Stimulated activated effector memory CD8-positive, alpha-beta T cell treated with anti-CD3 and anti-CD28 coated beads, Interleukin-12 subunit alpha, Interleukin-12 subunit beta, amount 100 ng/mL, for 72 hours (primary cell): ENCODE results near the gene SPON1.
"Not testable (repeated sequence)": the region's sequence is repeated elsewhere in the genome, so short reads cannot be mapped to it uniquely, and the experiment has no call there.

ENCODE experiments used
- ATAC-seq: fragments of 150-1000 bp; cut with Tn5 transposase; 2 replicates; pipeline ENCODE4 v1.10.0; 2021
- DNase-seq, 2 donors: peaks; one replicate each; pipeline ENCODE4 v3.0.0; 2021 to 2022; ENCODE audit warnings: low spot score in 2 of 2
- H3K27ac Mint-ChIP-seq: one replicate; pipeline ENCODE4 v1.8.0; 2022; ENCODE audit warnings: mild to moderate bottlenecking, mixed read lengths
- H3K36me3 Mint-ChIP-seq: one replicate; pipeline ENCODE4 v1.8.0; 2022; ENCODE audit warnings: mild to moderate bottlenecking, mixed read lengths
- H3K4me1 Mint-ChIP-seq: one replicate; pipeline ENCODE4 v1.8.0; 2022; ENCODE audit warnings: mixed read lengths
- H3K4me3 Mint-ChIP-seq: one replicate; pipeline ENCODE4 v1.8.0; 2022; ENCODE audit warnings: mild to moderate bottlenecking, mixed read lengths
- H3K9me3 Mint-ChIP-seq: one replicate; pipeline ENCODE4 v1.8.0; 2022; ENCODE audit warnings: mixed read lengths

Gene SPON1

DNA sequence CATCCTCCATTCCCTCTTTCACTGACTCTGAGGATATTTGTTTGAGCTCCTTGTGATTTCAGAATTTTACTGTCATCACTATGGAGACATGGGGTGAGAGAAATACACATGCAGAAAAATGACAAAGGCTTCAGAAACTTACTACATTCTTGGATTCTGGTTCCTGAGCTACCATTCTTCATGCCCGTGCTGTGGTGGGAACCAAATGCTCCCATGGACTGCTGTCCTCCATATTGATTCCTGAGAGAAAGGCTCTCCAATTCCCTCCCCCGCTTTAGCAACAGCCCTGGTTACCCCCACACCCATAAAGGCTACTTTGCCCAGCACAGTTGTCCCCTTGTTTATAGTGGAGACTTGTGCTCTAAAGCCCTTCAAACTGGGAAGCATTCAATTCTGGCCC is 201.1 kb downstream of the SPON1 start:
- DNase-seq: no peak
- Mint-ChIP-seq H3K9me3 (peaks cover 9% of the 10 kb centered on the region), H3K4me3 (no peak overlapping the region), H3K4me1 (no peaks in the 10 kb centered on the region), H3K27ac (no peak overlapping the region), H3K36me3 (no peaks in the 10 kb centered on the region)
- ATAC-seq: no peak

DNA sequence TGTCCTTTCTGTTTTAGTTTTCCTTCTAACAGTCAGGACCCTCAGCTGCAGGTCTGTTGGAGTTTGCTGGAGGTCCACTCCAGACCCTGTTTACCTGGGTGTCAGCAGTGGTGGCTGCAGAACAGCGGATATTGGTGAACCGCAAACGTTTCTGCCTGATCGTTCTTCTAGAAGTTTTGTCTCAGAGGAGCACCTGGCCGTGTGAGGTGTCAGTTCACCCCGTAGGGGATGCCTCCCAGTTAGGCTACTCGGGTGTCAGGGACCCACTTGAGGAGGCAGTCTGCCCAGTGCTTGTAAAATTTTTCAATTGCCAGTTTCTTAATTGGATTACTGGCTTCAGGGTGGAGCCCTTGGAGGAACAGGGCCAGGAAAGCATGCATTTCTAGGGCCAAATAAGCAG is 211.2 kb downstream of the SPON1 start:
- H3K36me3 Mint-ChIP-seq, DNase-seq, ATAC-seq, H3K4me3 Mint-ChIP-seq, H3K4me1 Mint-ChIP-seq, H3K27ac Mint-ChIP-seq, H3K9me3 Mint-ChIP-seq: not testable (repeated sequence)

DNA sequence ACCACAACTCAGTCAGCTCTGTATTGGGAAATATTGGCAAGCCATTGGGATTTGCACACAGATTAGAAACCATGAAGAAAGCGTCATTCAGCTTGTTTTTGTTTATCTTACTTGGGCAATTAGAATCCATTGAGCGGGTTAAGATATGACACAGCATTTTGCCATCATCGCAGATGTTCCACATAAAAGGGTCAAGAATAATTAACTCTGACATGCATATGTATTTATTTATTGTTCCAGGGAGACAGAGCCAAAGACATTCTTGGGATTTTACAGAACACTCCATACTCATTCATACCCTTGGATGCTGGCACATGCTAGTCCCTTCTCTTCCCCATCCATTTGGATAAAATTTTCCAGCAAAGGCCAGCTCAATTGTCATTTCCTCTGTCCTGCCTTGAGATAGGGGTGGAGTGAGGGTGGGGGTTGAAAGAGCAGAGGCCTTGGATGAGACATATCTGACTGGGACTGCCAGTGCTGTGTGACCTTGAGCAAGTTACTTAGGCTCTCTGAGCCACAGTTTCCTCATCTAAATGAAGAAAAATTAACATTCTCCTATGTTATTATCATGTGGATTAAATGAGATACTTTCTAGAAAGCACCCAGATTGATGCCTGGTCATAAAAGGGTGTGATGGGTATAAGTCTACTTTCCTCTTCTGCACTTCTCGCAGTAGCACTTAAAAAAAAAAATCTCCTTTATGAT is 216.7 kb downstream of the SPON1 start:
- H3K36me3 Mint-ChIP-seq: no peaks in the 10 kb centered on the region
- ATAC-seq (no peak), DNase-seq (no peak)
- H3K4me3 Mint-ChIP-seq: no peak overlapping the region
- H3K27ac Mint-ChIP-seq: no peak overlapping the region
- no peaks in the 10 kb centered on the region for H3K4me1 Mint-ChIP-seq
- H3K9me3 Mint-ChIP-seq: no peaks in the 10 kb centered on the region

DNA sequence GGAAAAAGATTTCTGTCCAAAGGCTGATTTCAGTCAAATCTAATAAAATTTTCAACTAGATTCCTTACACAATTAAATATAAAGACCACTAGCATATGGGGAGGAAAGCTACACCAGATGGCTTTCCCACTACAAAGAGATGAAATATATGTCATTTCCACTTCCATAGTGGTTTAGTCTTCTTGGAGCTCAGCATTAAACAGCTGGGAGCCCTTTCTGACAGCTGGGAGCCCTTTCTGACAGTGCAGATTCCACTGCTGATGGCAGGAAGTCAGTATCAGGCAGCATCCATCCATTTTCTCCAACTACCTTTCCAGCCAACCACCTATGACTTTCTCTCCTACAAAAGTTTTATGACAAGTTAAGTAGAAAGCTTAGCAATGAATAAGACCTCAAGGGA is 218.6 kb downstream of the SPON1 start:
- ATAC-seq: no peak
- no peak for DNase-seq
- no peaks in the 10 kb centered on the region for H3K4me1 Mint-ChIP-seq
- no peak overlapping the region for H3K4me3 Mint-ChIP-seq
- H3K9me3 Mint-ChIP-seq: no peaks in the 10 kb centered on the region
- H3K27ac Mint-ChIP-seq: no peak overlapping the region
- H3K36me3 Mint-ChIP-seq: no peaks in the 10 kb centered on the region

DNA sequence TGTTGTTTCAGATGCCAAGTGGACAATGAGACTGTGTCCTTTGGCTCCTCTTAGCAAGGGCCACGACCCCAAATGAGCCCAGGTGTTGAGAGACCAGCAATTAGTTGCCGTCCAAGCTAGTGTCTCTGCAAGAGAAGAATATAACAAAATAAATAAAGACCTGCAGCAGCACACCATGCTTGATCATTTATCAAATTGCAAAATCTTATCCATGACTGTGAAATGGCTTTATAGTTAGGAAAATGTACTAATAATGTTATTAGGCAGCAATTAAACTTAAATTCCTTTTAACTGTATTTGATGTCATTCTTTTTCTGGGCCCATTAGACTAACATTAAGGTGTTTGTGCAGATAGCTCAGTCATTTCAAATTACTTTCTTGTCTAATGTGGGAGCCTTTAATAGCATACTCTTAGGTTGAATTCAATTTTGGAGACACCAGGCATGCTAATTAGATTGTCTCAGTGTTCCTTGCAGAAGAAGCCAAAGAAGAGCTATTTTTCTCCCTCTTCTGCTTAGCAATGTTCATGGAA is 220.4 kb downstream of the SPON1 start:
- Mint-ChIP-seq H3K9me3 (no peaks in the 10 kb centered on the region), H3K4me3 (no peak overlapping the region), H3K27ac (no peak overlapping the region), H3K36me3 (no peaks in the 10 kb centered on the region), H3K4me1 (no peaks in the 10 kb centered on the region)
- ATAC-seq (no peak), DNase-seq (no peak)

DNA sequence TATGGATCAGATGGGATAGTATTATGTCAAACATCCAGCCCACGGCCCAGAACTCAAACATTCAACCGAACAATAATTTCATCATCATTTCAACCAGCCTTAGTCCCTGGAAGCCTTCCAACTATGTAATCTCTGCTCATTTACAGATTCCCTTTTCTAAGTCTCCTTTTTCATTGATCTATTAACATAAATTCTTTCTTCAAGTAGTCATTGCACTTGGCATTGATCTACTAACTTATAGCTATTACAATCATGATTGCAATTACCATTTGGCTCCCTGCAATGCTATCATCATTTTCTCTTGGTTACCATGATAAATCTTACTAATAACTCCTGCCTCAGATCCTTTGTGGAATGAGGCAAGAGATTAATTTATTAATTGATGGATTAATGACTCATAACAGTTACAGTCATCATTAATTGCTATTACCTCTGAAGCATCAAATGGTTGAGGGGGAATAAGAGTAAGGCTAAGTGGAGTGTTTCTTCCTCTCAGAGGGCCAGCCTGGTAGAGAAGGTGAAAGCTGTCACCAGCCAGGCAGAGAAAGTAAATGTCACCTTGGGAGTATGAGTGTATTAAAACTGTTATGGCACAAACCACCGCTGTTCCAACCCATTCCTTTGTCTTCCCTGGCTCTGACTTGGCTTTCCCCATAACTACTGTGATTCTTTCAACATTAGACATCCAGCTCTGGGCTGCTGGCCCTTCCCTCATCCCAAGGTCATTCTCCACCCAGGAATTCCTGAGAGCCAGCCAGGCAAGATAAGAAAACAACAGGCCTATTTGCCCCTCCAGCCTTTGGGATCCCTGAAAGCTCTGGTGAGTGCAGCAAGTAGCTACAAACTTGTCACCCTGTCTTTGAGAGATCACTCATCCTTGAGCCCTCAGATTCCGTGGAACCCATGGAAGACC is 221.8 kb downstream of the SPON1 start:
- no peak for DNase-seq
- H3K36me3 Mint-ChIP-seq: no peaks in the 10 kb centered on the region
- no peaks in the 10 kb centered on the region for H3K9me3 Mint-ChIP-seq
- H3K27ac Mint-ChIP-seq: no peak overlapping the region
- ATAC-seq: no peak
- H3K4me3 Mint-ChIP-seq: no peak overlapping the region
- H3K4me1 Mint-ChIP-seq: no peaks in the 10 kb centered on the region

DNA sequence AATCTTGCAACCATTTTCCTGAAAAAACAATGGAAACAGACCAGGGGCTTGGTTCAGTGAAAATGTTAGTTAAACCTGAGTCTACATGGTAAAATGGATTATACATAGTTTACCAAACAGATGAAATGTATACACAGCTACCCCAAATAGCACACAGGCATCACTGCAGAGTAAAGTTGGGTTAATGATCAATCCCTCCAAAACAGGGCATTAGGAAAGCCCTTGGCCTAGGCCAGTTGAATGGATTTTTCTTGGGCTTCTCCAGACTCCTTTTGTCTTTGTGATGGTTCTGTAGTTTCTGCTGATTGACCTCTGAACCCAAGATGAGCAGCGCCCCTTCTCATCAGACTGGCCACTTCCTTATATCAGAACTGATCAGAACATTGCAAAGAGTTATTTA is 222.9 kb downstream of the SPON1 start:
- no peaks in the 10 kb centered on the region for H3K4me1 Mint-ChIP-seq
- H3K27ac Mint-ChIP-seq: no peak overlapping the region
- DNase-seq: no peak
- H3K4me3 Mint-ChIP-seq: no peak overlapping the region
- no peaks in the 10 kb centered on the region for H3K9me3 Mint-ChIP-seq
- H3K36me3 Mint-ChIP-seq: no peaks in the 10 kb centered on the region
- no peak for ATAC-seq

DNA sequence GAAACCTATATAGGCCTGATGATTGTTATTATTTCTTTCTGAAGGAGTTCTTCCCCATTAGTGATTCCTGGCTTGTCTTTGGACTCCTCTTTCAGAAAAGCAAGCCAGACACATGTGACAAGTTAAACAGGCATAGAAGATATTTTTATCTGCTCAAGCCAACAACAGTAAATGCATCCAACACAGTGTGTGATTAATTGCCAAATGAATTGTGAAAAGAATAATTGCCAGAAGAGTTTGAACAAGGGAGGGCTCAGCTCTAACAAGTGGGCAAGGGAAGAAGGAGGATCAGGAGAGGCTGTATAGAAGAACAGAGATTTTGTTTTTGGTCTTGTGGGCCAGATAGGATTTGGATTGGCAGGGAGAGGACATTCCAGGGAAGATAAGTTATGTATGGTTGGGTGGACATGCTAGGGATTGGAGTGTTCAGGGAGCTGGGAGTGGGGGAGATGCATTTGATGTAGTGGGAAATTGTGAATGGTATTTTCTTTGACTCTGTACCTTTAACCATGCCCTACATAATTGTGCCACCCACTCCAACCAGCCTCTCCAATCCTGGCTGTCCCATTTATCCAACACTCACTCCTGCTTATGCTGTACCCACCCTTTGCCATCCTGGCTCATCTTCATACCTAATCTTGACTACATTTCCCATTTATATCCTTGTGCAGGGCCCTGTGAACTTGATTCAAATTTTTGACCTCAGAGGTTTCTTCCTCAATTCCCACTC is 223.7 kb downstream of the SPON1 start:
- H3K36me3 Mint-ChIP-seq: no peaks in the 10 kb centered on the region
- no peak for ATAC-seq
- no peaks in the 10 kb centered on the region for H3K9me3 Mint-ChIP-seq
- DNase-seq: no peak
- H3K27ac Mint-ChIP-seq: no peak overlapping the region
- no peak overlapping the region for H3K4me3 Mint-ChIP-seq
- no peaks in the 10 kb centered on the region for H3K4me1 Mint-ChIP-seq

DNA sequence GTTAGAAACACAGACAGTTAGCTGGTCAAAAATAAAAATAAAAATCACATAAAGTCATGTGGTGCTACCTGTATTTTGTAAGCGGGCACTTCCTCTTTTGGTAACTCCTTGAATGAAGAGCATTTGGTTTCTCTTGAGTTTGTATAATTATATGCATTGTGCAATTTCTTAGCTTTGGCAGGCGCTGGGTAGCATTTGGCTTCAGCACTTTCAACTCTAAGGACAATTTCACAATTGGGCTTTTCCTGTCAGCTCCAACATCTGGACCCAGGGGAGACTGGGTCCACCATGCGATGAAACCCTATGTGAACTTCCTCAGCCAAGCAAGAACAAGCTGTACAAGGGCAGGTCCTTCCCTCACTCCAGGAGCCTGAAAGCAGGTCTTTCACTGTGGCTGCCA is 227.4 kb downstream of the SPON1 start:
- no peak overlapping the region for H3K4me3 Mint-ChIP-seq
- no peaks in the 10 kb centered on the region for H3K36me3 Mint-ChIP-seq
- H3K27ac Mint-ChIP-seq: no peak overlapping the region
- H3K9me3 Mint-ChIP-seq: no peaks in the 10 kb centered on the region
- ATAC-seq (no peak), DNase-seq (no peak)
- no peaks in the 10 kb centered on the region for H3K4me1 Mint-ChIP-seq

DNA sequence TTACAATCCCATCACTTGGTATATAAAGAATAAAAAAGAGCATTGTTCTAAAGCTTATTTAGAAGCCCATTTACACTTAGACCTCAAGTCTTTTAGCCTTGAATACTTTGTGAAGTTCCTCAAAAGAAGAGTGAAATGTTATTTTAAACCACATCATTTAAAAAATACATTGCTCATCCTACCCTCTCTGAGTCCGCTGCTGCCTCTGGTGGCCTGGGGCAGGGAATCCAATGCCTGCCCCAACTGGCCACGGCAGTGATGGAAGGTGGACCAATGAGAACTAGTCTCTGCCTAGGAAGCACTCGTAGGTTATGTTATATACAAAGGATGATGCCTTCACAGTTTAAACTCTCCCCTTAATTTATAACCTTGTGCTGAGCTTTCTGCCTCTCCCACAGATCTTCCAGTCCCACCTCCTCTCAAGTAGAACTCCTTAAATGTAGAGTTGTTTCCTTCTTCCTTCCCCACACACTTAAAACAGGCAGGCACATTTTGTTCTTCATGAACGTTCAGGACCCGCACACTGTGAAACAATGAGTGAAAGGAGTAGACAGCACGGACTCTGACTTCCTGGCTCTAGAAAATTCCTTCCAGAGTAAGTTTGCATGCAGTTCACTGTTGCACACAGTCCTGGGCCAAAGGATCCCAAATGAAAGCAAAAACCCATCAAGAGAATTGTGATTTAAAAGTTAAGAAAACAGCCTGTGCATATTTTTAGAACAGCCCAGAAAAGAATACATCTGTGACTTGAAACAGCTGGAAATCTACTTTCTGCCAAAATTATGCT is 228.7 kb downstream of the SPON1 start:
- DNase-seq (no peak), ATAC-seq (no peak)
- Mint-ChIP-seq H3K4me3 (no peak overlapping the region), H3K36me3 (no peaks in the 10 kb centered on the region), H3K4me1 (no peaks in the 10 kb centered on the region), H3K27ac (no peak overlapping the region), H3K9me3 (no peaks in the 10 kb centered on the region)

DNA sequence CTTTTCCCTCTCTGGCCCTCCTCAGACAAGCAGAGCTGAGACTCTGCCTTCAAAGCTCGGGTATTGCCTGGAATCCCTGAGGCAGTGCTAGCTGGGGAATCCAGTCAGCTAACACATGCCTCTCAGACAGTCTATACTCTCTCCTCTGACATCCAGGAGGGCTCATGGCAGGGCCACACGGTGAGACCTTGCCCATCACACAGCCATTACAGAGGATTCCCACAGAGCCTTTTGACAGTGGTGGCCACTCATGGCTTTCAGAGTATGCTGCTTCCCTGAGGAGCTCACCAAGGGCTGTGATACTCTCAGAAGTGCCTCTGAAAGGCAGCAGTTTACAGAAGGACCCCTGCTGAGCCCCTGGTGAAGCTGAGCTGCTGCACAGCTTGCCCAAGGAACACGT is 231.1 kb downstream of the SPON1 start:
- Mint-ChIP-seq H3K4me1 (no peaks in the 10 kb centered on the region), H3K9me3 (no peaks in the 10 kb centered on the region), H3K27ac (no peak overlapping the region), H3K4me3 (no peak overlapping the region), H3K36me3 (no peaks in the 10 kb centered on the region)
- DNase-seq: no peak
- no peak for ATAC-seq

DNA sequence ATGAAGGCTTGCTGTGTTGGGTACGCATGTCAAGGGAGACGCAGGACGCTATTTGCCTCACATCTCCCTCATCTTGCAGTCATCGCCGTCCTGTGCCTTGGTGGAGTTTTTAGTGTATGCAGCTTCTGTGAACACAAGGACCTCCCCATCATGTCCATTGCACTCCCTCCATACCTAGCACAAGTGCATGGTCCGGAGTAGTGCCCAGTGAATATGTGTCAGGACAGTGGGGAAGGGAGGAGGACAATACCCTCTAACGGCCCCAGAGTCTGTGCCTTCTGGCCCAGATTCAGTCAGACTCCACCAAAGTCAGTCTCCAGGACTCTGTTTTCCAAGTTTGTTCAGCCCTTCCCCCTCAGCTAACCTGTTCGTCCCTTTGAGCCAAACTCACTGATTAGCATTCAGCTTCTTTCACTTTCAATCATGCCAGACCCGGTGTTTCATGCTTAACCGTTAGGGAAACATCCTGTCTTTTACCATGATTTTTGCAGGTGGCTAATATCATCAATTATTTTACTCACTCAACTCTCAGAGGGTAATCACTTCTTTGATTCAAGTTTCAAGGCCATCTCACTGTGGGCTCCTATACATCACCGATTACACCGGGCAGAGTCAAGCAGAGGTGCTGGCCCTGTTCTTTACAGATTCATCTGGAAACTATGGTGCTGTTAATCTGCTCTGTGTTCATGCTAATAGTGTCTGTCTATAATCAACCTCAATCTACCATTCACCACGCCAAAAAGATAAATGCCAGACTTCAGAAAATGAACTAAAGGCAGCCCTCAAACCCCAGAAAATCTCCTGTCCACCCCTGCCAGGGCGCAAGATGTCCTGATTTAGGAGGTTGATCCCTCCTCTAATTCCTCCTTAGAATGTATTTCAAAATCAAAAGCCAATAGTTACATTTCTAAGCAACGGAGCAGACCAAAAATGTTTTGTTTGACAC is 240.0 kb downstream of the SPON1 start:
- Mint-ChIP-seq H3K27ac (no peak overlapping the region), H3K9me3 (no peaks in the 10 kb centered on the region), H3K4me3 (no peak overlapping the region), H3K4me1 (peaks cover 6% of the 10 kb centered on the region), H3K36me3 (no peaks in the 10 kb centered on the region)
- DNase-seq: no peak
- ATAC-seq: no peak

DNA sequence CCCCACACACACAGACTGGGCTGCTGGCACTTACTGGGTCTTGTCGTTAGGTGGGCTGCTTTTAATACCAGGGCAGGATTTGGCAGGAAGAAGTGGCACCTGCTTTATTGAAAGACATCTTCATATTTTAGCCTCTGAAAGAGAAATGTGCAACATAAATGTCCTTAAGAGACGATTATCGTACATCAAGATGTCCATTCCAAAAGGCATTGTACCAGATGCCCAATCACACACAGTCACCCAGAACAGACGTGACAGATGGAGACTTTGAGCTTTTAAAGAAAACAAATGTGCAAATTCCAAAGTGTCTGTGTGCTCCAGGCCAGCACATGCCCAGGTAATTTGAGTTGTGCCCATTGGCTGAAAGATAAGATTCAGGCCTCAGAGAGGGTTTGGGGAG is 240.8 kb downstream of the SPON1 start:
- no peak overlapping the region for H3K27ac Mint-ChIP-seq
- DNase-seq: no peak
- no peaks in the 10 kb centered on the region for H3K36me3 Mint-ChIP-seq
- no peak overlapping the region for H3K4me3 Mint-ChIP-seq
- no peak for ATAC-seq
- H3K9me3 Mint-ChIP-seq: no peaks in the 10 kb centered on the region
- peaks cover 6% of the 10 kb centered on the region for H3K4me1 Mint-ChIP-seq

DNA sequence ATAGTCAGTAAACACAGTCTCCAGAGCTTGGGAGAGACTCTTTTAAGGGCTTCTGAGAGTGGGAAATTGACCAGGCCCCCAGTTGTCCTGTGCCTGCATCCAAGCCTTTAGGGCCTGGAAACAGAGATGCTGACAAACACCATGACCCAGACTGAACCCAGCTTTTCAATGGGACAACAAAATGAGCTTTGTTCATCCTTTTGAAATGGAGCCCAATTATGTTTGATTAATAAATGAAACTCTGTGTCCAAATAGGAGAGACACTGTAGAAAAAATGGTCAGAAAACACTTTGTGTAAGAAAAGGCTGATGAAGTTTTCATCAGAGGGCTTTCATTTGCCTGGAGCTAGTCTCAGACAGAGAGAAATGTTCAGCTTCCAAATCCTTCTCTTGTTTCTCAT is 250.5 kb downstream of the SPON1 start:
- no peaks in the 10 kb centered on the region for H3K4me1 Mint-ChIP-seq

More for the DNA sequence above, 250.5 kb downstream of the SPON1 start:
- H3K27ac Mint-ChIP-seq: no peak overlapping the region
- H3K4me3 Mint-ChIP-seq: no peak overlapping the region
- ATAC-seq (no peak), DNase-seq (no peak)
- no peaks in the 10 kb centered on the region for H3K9me3 Mint-ChIP-seq
- no peaks in the 10 kb centered on the region for H3K36me3 Mint-ChIP-seq
